ENCODE data around the gene AQP2.

The AQP2 gene

GRCh38 chr12:49970658-49971057, 20.1 kb downstream of the AQP2 start:
- H3K27me3 ChIP-seq (ENCODE audit: control insufficient read depth in 2 of 2, insufficient read depth in 2 of 2, low read length in 2 of 2) = peaks cover 16 to 19% of the 10 kb centered on the region in 2 donors
- no peak overlapping the region for H3K9ac ChIP-seq (ENCODE audit: low read depth in 1 of 2, low read length in 2 of 2)
- no peak overlapping the region for H3K4me3 ChIP-seq (ENCODE audit: low read length in 2 of 2)
- H3K4me1 ChIP-seq (ENCODE audit: control insufficient read depth in 2 of 2, insufficient read depth in 2 of 2, low read length in 2 of 2) = peaks cover 8 to 11% of the 10 kb centered on the region in 2 donors
- H3K9me3 ChIP-seq (ENCODE audit: control insufficient read depth in 2 of 2, low read length in 2 of 2) = no peaks in the 10 kb centered on the region
- H3K27ac ChIP-seq (ENCODE audit: low read depth in 2 of 2, low read length in 2 of 2) = no peak overlapping the region
- H3K36me3 ChIP-seq (ENCODE audit: control insufficient read depth in 2 of 2, insufficient read depth in 2 of 2, low read length in 2 of 2) = no peaks in the 10 kb centered on the region

GRCh38 chr12:49971141-49971540, 20.6 kb downstream of the AQP2 start:
- Histone ChIP-seq H3K4me1 (ENCODE audit: control insufficient read depth in 2 of 2, insufficient read depth in 2 of 2, low read length in 2 of 2) (peaks cover 8 to 11% of the 10 kb centered on the region in 2 donors), H3K9ac (ENCODE audit: low read depth in 1 of 2, low read length in 2 of 2) (no peak overlapping the region), H3K27me3 (ENCODE audit: control insufficient read depth in 2 of 2, insufficient read depth in 2 of 2, low read length in 2 of 2) (peaks cover 16 to 19% of the 10 kb centered on the region in 2 donors), H3K36me3 (ENCODE audit: control insufficient read depth in 2 of 2, insufficient read depth in 2 of 2, low read length in 2 of 2) (no peaks in the 10 kb centered on the region), H3K4me3 (ENCODE audit: low read length in 2 of 2) (no peak overlapping the region), H3K27ac (ENCODE audit: low read depth in 2 of 2, low read length in 2 of 2) (no peak overlapping the region), H3K9me3 (ENCODE audit: control insufficient read depth in 2 of 2, low read length in 2 of 2) (no peaks in the 10 kb centered on the region)

GRCh38 chr12:49972129-49972528, 21.6 kb downstream of the AQP2 start:
- Histone ChIP-seq H3K27ac (ENCODE audit: low read depth in 2 of 2, low read length in 2 of 2) (no peak overlapping the region), H3K4me1 (ENCODE audit: control insufficient read depth in 2 of 2, insufficient read depth in 2 of 2, low read length in 2 of 2) (peaks cover 8 to 10% of the 10 kb centered on the region in 2 donors), H3K27me3 (ENCODE audit: control insufficient read depth in 2 of 2, insufficient read depth in 2 of 2, low read length in 2 of 2) (peaks cover 11 to 19% of the 10 kb centered on the region in 2 donors), H3K9me3 (ENCODE audit: control insufficient read depth in 2 of 2, low read length in 2 of 2) (no peaks in the 10 kb centered on the region), H3K4me3 (ENCODE audit: low read length in 2 of 2) (no peak overlapping the region), H3K36me3 (ENCODE audit: control insufficient read depth in 2 of 2, insufficient read depth in 2 of 2, low read length in 2 of 2) (no peaks in the 10 kb centered on the region), H3K9ac (ENCODE audit: low read depth in 1 of 2, low read length in 2 of 2) (no peak overlapping the region)

GRCh38 chr12:49972641-49973360, 22.3 kb downstream of the AQP2 start, which contains the start of gene AQP6:
AQP6 (plus strand) TSS chr12:49972947; CDS start chr12:49973174, 227 bp downstream.
- Histone ChIP-seq H3K4me1 (ENCODE audit: control insufficient read depth in 2 of 2, insufficient read depth in 2 of 2, low read length in 2 of 2) (peaks cover 4 to 5% of the 10 kb centered on the region in 2 donors), H3K27ac (ENCODE audit: low read depth in 2 of 2, low read length in 2 of 2) (no peak within 1 kb of the TSS), H3K27me3 (ENCODE audit: control insufficient read depth in 2 of 2, insufficient read depth in 2 of 2, low read length in 2 of 2) (peaks cover 9 to 16% of the 10 kb centered on the region in 2 donors), H3K9me3 (ENCODE audit: control insufficient read depth in 2 of 2, low read length in 2 of 2) (no peaks in the 10 kb centered on the region), H3K4me3 (ENCODE audit: low read length in 2 of 2) (no peak within 1 kb of the TSS), H3K36me3 (ENCODE audit: control insufficient read depth in 2 of 2, insufficient read depth in 2 of 2, low read length in 2 of 2) (no peaks in the 10 kb centered on the region), H3K9ac (ENCODE audit: low read depth in 1 of 2, low read length in 2 of 2) (no peak within 1 kb of the TSS)

GRCh38 chr12:49973361-49973830, 22.9 kb downstream of the AQP2 start:
- no peaks in the 10 kb centered on the region for H3K9me3 ChIP-seq (ENCODE audit: control insufficient read depth in 2 of 2, low read length in 2 of 2)

GRCh38 chr12:49974231-49974675, 23.7 kb downstream of the AQP2 start:
- Histone ChIP-seq H3K9me3 (ENCODE audit: control insufficient read depth in 2 of 2, low read length in 2 of 2) (no peaks in the 10 kb centered on the region), H3K4me1 (ENCODE audit: control insufficient read depth in 2 of 2, insufficient read depth in 2 of 2, low read length in 2 of 2) (peaks cover 2 to 3% of the 10 kb centered on the region in 2 donors), H3K36me3 (ENCODE audit: control insufficient read depth in 2 of 2, insufficient read depth in 2 of 2, low read length in 2 of 2) (no peaks in the 10 kb centered on the region), H3K27ac (ENCODE audit: low read depth in 2 of 2, low read length in 2 of 2) (peak overlapping the region in 1 of 2 donors; percentile 9), H3K27me3 (ENCODE audit: control insufficient read depth in 2 of 2, insufficient read depth in 2 of 2, low read length in 2 of 2) (peaks cover 0 to 12% of the 10 kb centered on the region in 2 donors), H3K4me3 (ENCODE audit: low read length in 2 of 2) (no peak overlapping the region), H3K9ac (ENCODE audit: low read depth in 1 of 2, low read length in 2 of 2) (no peak overlapping the region)

More at GRCh38 chr12:49973361-49973830, 22.9 kb downstream of the AQP2 start:
- Histone ChIP-seq H3K4me1 (ENCODE audit: control insufficient read depth in 2 of 2, insufficient read depth in 2 of 2, low read length in 2 of 2) (peaks cover 2 to 3% of the 10 kb centered on the region in 2 donors), H3K9ac (ENCODE audit: low read depth in 1 of 2, low read length in 2 of 2) (no peak overlapping the region), H3K4me3 (ENCODE audit: low read length in 2 of 2) (no peak overlapping the region), H3K27ac (ENCODE audit: low read depth in 2 of 2, low read length in 2 of 2) (no peak overlapping the region), H3K27me3 (ENCODE audit: control insufficient read depth in 2 of 2, insufficient read depth in 2 of 2, low read length in 2 of 2) (peaks cover 5 to 15% of the 10 kb centered on the region in 2 donors), H3K36me3 (ENCODE audit: control insufficient read depth in 2 of 2, insufficient read depth in 2 of 2, low read length in 2 of 2) (no peaks in the 10 kb centered on the region)

GRCh38 chr12:49974677-49975317, 24.3 kb downstream of the AQP2 start:
- H3K4me3 ChIP-seq (ENCODE audit: low read length in 2 of 2) = no peak overlapping the region
- peaks cover 0 to 9% of the 10 kb centered on the region in 2 donors for H3K27me3 ChIP-seq (ENCODE audit: control insufficient read depth in 2 of 2, insufficient read depth in 2 of 2, low read length in 2 of 2)
- H3K36me3 ChIP-seq (ENCODE audit: control insufficient read depth in 2 of 2, insufficient read depth in 2 of 2, low read length in 2 of 2) = no peaks in the 10 kb centered on the region
- peaks cover 2 to 3% of the 10 kb centered on the region in 2 donors for H3K4me1 ChIP-seq (ENCODE audit: control insufficient read depth in 2 of 2, insufficient read depth in 2 of 2, low read length in 2 of 2)
- H3K9me3 ChIP-seq (ENCODE audit: control insufficient read depth in 2 of 2, low read length in 2 of 2) = no peaks in the 10 kb centered on the region
- H3K27ac ChIP-seq (ENCODE audit: low read depth in 2 of 2, low read length in 2 of 2) = peak overlapping the region in 1 of 2 donors; percentile 9
- H3K9ac ChIP-seq (ENCODE audit: low read depth in 1 of 2, low read length in 2 of 2) = no peak overlapping the region

GRCh38 chr12:49975318-49975761, 24.8 kb downstream of the AQP2 start:
- H3K4me1 ChIP-seq (ENCODE audit: control insufficient read depth in 2 of 2, insufficient read depth in 2 of 2, low read length in 2 of 2) = peaks cover 2 to 3% of the 10 kb centered on the region in 2 donors
- no peak overlapping the region for H3K4me3 ChIP-seq (ENCODE audit: low read length in 2 of 2)
- no peak overlapping the region for H3K27ac ChIP-seq (ENCODE audit: low read depth in 2 of 2, low read length in 2 of 2)
- no peaks in the 10 kb centered on the region for H3K9me3 ChIP-seq (ENCODE audit: control insufficient read depth in 2 of 2, low read length in 2 of 2)
- H3K36me3 ChIP-seq (ENCODE audit: control insufficient read depth in 2 of 2, insufficient read depth in 2 of 2, low read length in 2 of 2) = no peaks in the 10 kb centered on the region
- H3K27me3 ChIP-seq (ENCODE audit: control insufficient read depth in 2 of 2, insufficient read depth in 2 of 2, low read length in 2 of 2) = peaks cover 0 to 6% of the 10 kb centered on the region in 2 donors
- no peak overlapping the region for H3K9ac ChIP-seq (ENCODE audit: low read depth in 1 of 2, low read length in 2 of 2)

- H3K27ac ChIP-seq (ENCODE audit: low read depth in 2 of 2, low read length in 2 of 2) = no peak overlapping the region
- H3K4me1 ChIP-seq (ENCODE audit: control insufficient read depth in 2 of 2, insufficient read depth in 2 of 2, low read length in 2 of 2) = peaks cover 2 to 3% of the 10 kb centered on the region in 2 donors
- no peak overlapping the region for H3K9ac ChIP-seq (ENCODE audit: low read depth in 1 of 2, low read length in 2 of 2)
- no peak overlapping the region for H3K4me3 ChIP-seq (ENCODE audit: low read length in 2 of 2)
- no peaks in the 10 kb centered on the region for H3K36me3 ChIP-seq (ENCODE audit: control insufficient read depth in 2 of 2, insufficient read depth in 2 of 2, low read length in 2 of 2)
- no peaks in the 10 kb centered on the region for H3K9me3 ChIP-seq (ENCODE audit: control insufficient read depth in 2 of 2, low read length in 2 of 2)
- H3K27me3 ChIP-seq (ENCODE audit: control insufficient read depth in 2 of 2, insufficient read depth in 2 of 2, low read length in 2 of 2) = no peaks in the 10 kb centered on the region
Observed at GRCh38 chr12:49976557-49976956, 26.0 kb downstream of the AQP2 start.

- no peak overlapping the region for H3K27ac ChIP-seq (ENCODE audit: low read depth in 2 of 2, low read length in 2 of 2)
- H3K27me3 ChIP-seq (ENCODE audit: control insufficient read depth in 2 of 2, insufficient read depth in 2 of 2, low read length in 2 of 2) = no peaks in the 10 kb centered on the region
- H3K9ac ChIP-seq (ENCODE audit: low read depth in 1 of 2, low read length in 2 of 2) = no peak overlapping the region
Observed at GRCh38 chr12:49978125-49978524, 27.6 kb downstream of the AQP2 start.

More at GRCh38 chr12:49978125-49978524, 27.6 kb downstream of the AQP2 start:
- Histone ChIP-seq H3K4me1 (ENCODE audit: control insufficient read depth in 2 of 2, insufficient read depth in 2 of 2, low read length in 2 of 2) (peaks cover 2 to 3% of the 10 kb centered on the region in 2 donors), H3K9me3 (ENCODE audit: control insufficient read depth in 2 of 2, low read length in 2 of 2) (no peaks in the 10 kb centered on the region), H3K4me3 (ENCODE audit: low read length in 2 of 2) (no peak overlapping the region), H3K36me3 (ENCODE audit: control insufficient read depth in 2 of 2, insufficient read depth in 2 of 2, low read length in 2 of 2) (no peaks in the 10 kb centered on the region)

All from mucosa of rectum (tissue), 2 donors.